ENCODE data around the gene ZNF521.

Gene ZNF521

DNA sequence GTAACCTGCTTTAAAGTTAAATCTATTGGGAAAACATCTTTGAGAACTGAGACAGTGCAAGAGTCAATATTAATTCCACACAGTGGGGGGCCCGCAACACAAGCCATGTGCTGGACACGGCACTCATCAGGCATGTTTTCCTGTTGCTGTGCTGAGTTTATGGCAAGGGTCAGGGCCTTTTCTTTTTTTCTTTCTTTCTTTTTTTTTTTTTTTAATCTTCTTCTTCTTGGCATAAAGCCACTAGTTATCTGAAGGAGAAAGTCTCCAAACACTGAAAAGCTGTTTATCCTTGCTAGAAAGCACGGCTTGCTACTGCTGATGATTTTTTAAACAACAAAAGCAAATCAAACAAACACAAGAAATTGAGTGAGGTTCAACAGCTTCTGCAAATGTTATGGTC, 252.1 kb downstream of the ZNF521 start:
- no peak overlapping the region for H3K4me3 ChIP-seq (ENCODE audit: low read depth, low read length)
- peak; percentile 10 for DNase-seq
- H3K36me3 ChIP-seq: no peaks in the 10 kb centered on the region
- no peak for TF ChIP-seq CTCF (IDR thresholded peaks at IDR 0.05; ENCODE audit: low read depth, low read length)
- H3K9me3 ChIP-seq (ENCODE audit: severe bottlenecking): no peaks in the 10 kb centered on the region
- H3K27me3 ChIP-seq (ENCODE audit: insufficient read depth, low read depth, severe bottlenecking): peaks cover 6% of the 10 kb centered on the region
- no peak overlapping the region for H3K27ac ChIP-seq

DNA sequence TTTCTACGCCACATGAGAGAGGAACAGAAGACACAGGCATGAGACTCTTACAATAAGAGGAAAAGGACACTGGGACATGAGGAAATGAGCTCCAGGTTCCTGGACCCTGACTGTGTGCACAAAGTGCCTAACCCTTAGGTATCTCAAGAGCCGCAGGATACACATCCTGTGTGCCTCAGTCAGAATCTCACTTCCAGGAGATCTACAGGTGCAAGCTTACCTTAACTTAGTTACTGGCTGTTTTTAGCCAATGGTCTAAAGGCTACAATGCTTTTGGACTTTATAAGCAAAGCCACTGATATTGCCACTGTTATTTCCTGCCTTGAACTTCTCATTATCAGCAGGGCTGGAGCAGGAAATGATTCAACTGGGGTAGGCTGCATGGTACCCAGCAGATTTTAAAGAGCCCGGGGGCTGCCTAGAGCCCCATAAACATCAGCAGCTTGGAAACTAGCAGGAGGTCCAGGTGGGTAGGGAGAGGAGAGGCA, 254.4 kb downstream of the ZNF521 start:
- Histone ChIP-seq H3K9me3 (ENCODE audit: severe bottlenecking) (no peaks in the 10 kb centered on the region), H3K27me3 (ENCODE audit: insufficient read depth, low read depth, severe bottlenecking) (no peaks in the 10 kb centered on the region), H3K4me3 (ENCODE audit: low read depth, low read length) (no peak overlapping the region), H3K27ac (no peak overlapping the region), H3K36me3 (no peaks in the 10 kb centered on the region)
- no peak for TF ChIP-seq CTCF (IDR thresholded peaks at IDR 0.05; ENCODE audit: low read depth, low read length)
- DNase-seq: no peak

DNA sequence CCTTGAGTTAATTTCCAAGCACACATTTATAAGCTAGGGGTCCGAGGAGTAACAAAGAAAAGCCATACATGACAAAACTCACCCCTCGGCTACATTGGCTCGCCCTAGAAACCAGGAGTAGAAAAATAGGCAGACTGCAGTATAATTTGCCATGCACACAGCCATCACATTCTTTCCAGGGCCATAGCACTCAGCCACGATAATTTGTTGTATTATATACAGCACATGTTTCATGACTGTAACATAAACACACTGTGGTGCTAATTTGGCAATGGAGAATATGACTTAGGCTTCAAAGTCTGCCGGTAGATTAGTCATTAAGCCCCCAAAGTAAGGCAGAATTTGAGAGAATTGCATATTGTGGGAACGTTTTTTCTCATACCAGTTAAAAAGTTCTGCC, 254.9 kb downstream of the ZNF521 start:
- no peak for DNase-seq
- TF ChIP-seq CTCF (IDR thresholded peaks at IDR 0.05; ENCODE audit: low read depth, low read length): no peak
- no peaks in the 10 kb centered on the region for H3K27me3 ChIP-seq (ENCODE audit: insufficient read depth, low read depth, severe bottlenecking)
- H3K4me3 ChIP-seq (ENCODE audit: low read depth, low read length): no peak overlapping the region
- no peak overlapping the region for H3K27ac ChIP-seq
- H3K9me3 ChIP-seq (ENCODE audit: severe bottlenecking): no peaks in the 10 kb centered on the region
- no peaks in the 10 kb centered on the region for H3K36me3 ChIP-seq

DNA sequence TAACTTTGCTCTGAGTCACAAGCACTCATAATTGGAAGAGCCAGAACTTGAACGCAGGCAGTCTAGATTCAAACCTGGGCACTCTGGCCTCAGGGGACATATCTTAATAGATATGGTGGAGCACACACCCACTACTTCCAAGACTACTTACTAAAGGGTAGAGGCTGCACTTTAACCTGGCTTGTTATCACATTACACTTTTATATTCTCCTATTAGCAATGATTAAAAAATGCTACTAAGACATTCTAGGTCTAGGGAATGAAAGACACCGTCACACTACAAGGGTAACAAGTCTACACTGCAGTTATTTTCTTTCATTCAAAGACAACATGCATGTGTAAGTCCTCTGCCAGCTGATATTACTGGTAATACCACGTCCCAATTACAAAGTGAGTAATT, 258.8 kb downstream of the ZNF521 start:
- Histone ChIP-seq H3K27ac (no peak overlapping the region), H3K36me3 (no peaks in the 10 kb centered on the region), H3K27me3 (ENCODE audit: insufficient read depth, low read depth, severe bottlenecking) (no peaks in the 10 kb centered on the region), H3K9me3 (ENCODE audit: severe bottlenecking) (no peaks in the 10 kb centered on the region), H3K4me3 (ENCODE audit: low read depth, low read length) (no peak overlapping the region)
- DNase-seq: no peak
- no peak for TF ChIP-seq CTCF (IDR thresholded peaks at IDR 0.05; ENCODE audit: low read depth, low read length)

DNA sequence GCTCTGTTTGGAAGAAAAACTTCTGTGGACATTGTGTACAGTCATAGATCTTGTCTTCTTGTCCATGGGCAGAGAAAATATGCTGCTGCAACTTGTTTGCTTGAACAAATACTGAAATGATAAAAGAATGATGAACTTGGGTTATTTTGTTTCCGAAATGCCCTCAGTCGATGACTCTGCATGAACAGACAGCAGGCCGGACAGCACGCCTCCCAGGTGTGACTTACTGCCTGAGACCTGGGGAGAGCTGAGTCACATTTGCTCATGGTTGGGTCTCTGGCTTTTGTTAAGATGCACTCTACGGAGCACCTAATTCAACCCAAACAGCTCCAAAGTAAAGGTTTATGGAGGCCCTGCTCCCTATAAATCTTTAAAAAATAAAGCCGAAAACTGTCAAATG, 262.5 kb downstream of the ZNF521 start:
- H3K27ac ChIP-seq: no peak overlapping the region
- no peak for DNase-seq
- TF ChIP-seq CTCF (IDR thresholded peaks at IDR 0.05; ENCODE audit: low read depth, low read length): no peak

DNA sequence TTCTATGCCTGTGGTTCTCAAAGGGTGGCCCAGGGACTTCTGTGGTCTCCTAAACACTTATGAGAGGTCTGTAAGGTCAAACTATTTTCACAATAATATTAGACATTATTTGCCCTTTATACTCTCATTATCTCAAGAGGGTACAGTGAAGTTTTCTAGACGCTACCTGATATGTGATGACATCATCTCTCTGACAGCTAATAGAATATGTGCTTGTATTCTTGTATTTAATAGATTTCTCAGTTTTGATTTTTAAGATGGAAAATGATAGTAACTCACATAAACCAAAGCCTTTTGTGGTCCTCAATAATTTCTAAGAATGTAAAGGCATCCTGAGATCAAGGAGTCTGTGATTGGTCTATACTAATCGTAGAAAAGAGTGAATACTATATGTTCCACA, 265.1 kb downstream of the ZNF521 start:
- TF ChIP-seq CTCF (IDR thresholded peaks at IDR 0.05; ENCODE audit: low read depth, low read length): no peak
- H3K4me3 ChIP-seq (ENCODE audit: low read depth, low read length): no peak overlapping the region
- H3K36me3 ChIP-seq: no peaks in the 10 kb centered on the region
- no peaks in the 10 kb centered on the region for H3K27me3 ChIP-seq (ENCODE audit: insufficient read depth, low read depth, severe bottlenecking)
- H3K27ac ChIP-seq: no peak overlapping the region
- DNase-seq: no peak
- no peaks in the 10 kb centered on the region for H3K9me3 ChIP-seq (ENCODE audit: severe bottlenecking)

More for the DNA sequence above, 262.5 kb downstream of the ZNF521 start:
- no peaks in the 10 kb centered on the region for H3K36me3 ChIP-seq
- H3K4me3 ChIP-seq (ENCODE audit: low read depth, low read length): no peak overlapping the region
- H3K9me3 ChIP-seq (ENCODE audit: severe bottlenecking): no peaks in the 10 kb centered on the region
- H3K27me3 ChIP-seq (ENCODE audit: insufficient read depth, low read depth, severe bottlenecking): no peaks in the 10 kb centered on the region
